Adrenal gland (tissue), 12 donors: ENCODE data around the gene SPRYD7. TPM values are rescaled to one million over a fixed set of nuclear protein-coding genes. Genes with fewer than 3 reads are reported as not detected.

Experiments used
- DNase-seq, 7 donors: peaks; one replicate each; pipeline ENCODE4 v3.0.0-alpha.2; 2019 to 2020
- H3K27ac ChIP-seq, 5 donors: fragments of 200-600 bp; sonication (generic) in 4 of 5; 1 replicate in 3 of 5; 2 replicates in 2 of 5; pipeline versions ENCODE4 v1.5.1 to v1.8.0; 2016 to 2020; ENCODE audit warnings: mild to moderate bottlenecking in 1 of 5
- H3K27me3 ChIP-seq: fragments of 200-600 bp; 2 replicates; pipeline ENCODE4 v1.8.0; 2021
- H3K36me3 ChIP-seq, 2 donors: fragments of 200-600 bp; replicated peaks in 1 of 2; 1 replicate in 1 of 2; 2 replicates in 1 of 2; pipeline versions ENCODE4 v1.5.1 to v1.8.0; 2018 to 2022
- H3K4me1 ChIP-seq, 2 donors: fragments of 200-600 bp; replicated peaks in 1 of 2; 1 replicate in 1 of 2; 2 replicates in 1 of 2; pipeline versions ENCODE4 v1.5.1 to v1.8.0; 2018 to 2021
- H3K4me3 ChIP-seq, 4 donors: fragments of 200-600 bp; sonication (generic) in 3 of 4; one replicate each; pipeline ENCODE4 v1.5.1; 2016 to 2018
- H3K9me3 ChIP-seq, 3 donors: fragments of 200-600 bp; sonication (generic) in 1 of 3; replicated peaks in 1 of 3; 1 replicate in 2 of 3; 2 replicates in 1 of 3; pipeline versions ENCODE4 v1.5.1 to v1.8.0; 2016 to 2021
- CTCF ChIP-seq, 6 experiments: fragments of 450-650 bp in 4 of 6; fragments of 200-600 bp in 2 of 6; sonication (generic) in 1 of 6; IDR thresholded peaks; 1 replicate in 5 of 6; 2 replicates in 1 of 6; pipeline versions ENCODE4 v1.5.1 to v1.8.0; 2016 to 2021; ENCODE audit warnings: antibody characterized with exemption in 6 of 6, mild to moderate bottlenecking in 2 of 6, moderate library complexity in 1 of 6
- POLR2A ChIP-seq, 2 donors: fragments of 450-650 bp; IDR thresholded peaks; one replicate each; pipeline ENCODE4 v1.6.1; 2017; ENCODE audit warnings: antibody characterized with exemption in 2 of 2, mild to moderate bottlenecking in 2 of 2, moderate library complexity in 1 of 2
- WGBS, 4 donors: extraction: QIAGEN DNeasy Blood & Tissue Kit in 2 of 4; methylation state at CpG; one replicate each; pipeline versions ENCODE4 v1.1.5 to v1.1.7; 2013 to 2017; 5-methylcytosine and 5-hydroxymethylcytosine counted together
- intact Hi-C, 2 donors: fragments of 100-400 bp; cut with DNase I; formaldehyde crosslinking; loops; one replicate each; pipeline versions ENCODE4 v1.14.1 to v1.15.0; 2022 to 2023
- polyA plus RNA-seq, 3 donors: library from polyadenylated mRNA; stranded (reverse); fragments of 200-250 nt in 2 of 3; fragments of 350-450 nt in 1 of 3; fragmentation: Illumina TruSeq in 1 of 3; extraction: RNeasy Lipid Tissue Mini Kit (QIAGEN cat#74804) in 1 of 3; gene quantifications; one replicate each; pipeline ENCODE4 v1.2.3, GENCODE V29; 2013 to 2014
- total RNA-seq, 9 donors: library from RNA; depleted of rRNA in 4 of 9; stranded (reverse); fragments of >200 nt in 4 of 9; fragments of 120-200 nt in 1 of 9; fragmentation: NEBNext Ultra II Directional in 1 of 9; extraction: Animal tissue kit (Norgen Biotek cat#: 25700) in 1 of 9; gene quantifications; one replicate each; pipeline versions ENCODE4 v1.1.0 to v1.2.4, GENCODE V29; 2013 to 2023
- donor health status: healthy with polysubstance abuse.
- donor health status: Bipolar disorder and iron deficiency.
- donor health status: DM: yes; HTN: yes; CAD: no.
- donor health status: DM: no; HTN: no; CAD: no.
- donor health status: DM: no; HTN: no; CAD: no.
- donor health status: DM: yes; HTN: yes; CAD: no.

The SPRYD7 gene
- total and polyA plus RNA-seq, 12 donors, result 5.9 to 18.5 (median 8.1) TPM

GRCh38 chr13:49967456-49967855 is 31.3 kb upstream of the SPRYD7 start:
- DNase-seq, result no peak
- H3K27me3 ChIP-seq, result no peaks in the 10 kb centered on the region
- intact Hi-C loops, result no loop called here
- no peaks in the 10 kb centered on the region for H3K36me3 ChIP-seq
- no peak overlapping the region for H3K27ac ChIP-seq
- no peak overlapping the region for H3K4me3 ChIP-seq
- no peaks in the 10 kb centered on the region for H3K4me1 ChIP-seq
- TF ChIP-seq POLR2A (IDR thresholded peaks at IDR 0.05), result no peak
- no peak for TF ChIP-seq CTCF (IDR thresholded peaks at IDR 0.05)
- H3K9me3 ChIP-seq, result peaks cover 0 to 10% (median 0%) of the 10 kb centered on the region in 3 donors
- 94 to 96% (median 94%) methylated on average over 4 of the region's 4 CpGs for WGBS, 4 donors

GRCh38 chr13:49958321-49958720 is 22.2 kb upstream of the SPRYD7 start:
- no peak for DNase-seq
- H3K4me3 ChIP-seq, result no peak overlapping the region
- H3K27me3 ChIP-seq, result no peaks in the 10 kb centered on the region
- H3K27ac ChIP-seq, result no peak overlapping the region
- 84 to 92% (median 90%) methylated on average over 3 of the region's 3 CpGs for WGBS, 4 donors
- no peak for TF ChIP-seq POLR2A (IDR thresholded peaks at IDR 0.05)
- TF ChIP-seq CTCF (IDR thresholded peaks at IDR 0.05), result no peak
- peaks cover 0 to 7% (median 0%) of the 10 kb centered on the region in 3 donors for H3K9me3 ChIP-seq
- intact Hi-C loops, result no loop called here
- no peaks in the 10 kb centered on the region for H3K4me1 ChIP-seq
- no peaks in the 10 kb centered on the region for H3K36me3 ChIP-seq

- intact Hi-C loops, result no loop called here
- 71 to 93% (median 85%) methylated on average over 3 of the region's 3 CpGs for WGBS, 4 donors
- no peaks in the 10 kb centered on the region for H3K36me3 ChIP-seq
- DNase-seq, result no peak
- H3K27ac ChIP-seq, result no peak overlapping the region
- H3K4me3 ChIP-seq, result no peak overlapping the region
- H3K27me3 ChIP-seq, result no peaks in the 10 kb centered on the region
- H3K9me3 ChIP-seq, result no peaks in the 10 kb centered on the region
- TF ChIP-seq POLR2A (IDR thresholded peaks at IDR 0.05) (no peak), CTCF (IDR thresholded peaks at IDR 0.05) (no peak)
- no peaks in the 10 kb centered on the region for H3K4me1 ChIP-seq
These were observed 20.0 kb upstream of the SPRYD7 start for GRCh38 chr13:49956131-49956530.

GRCh38 chr13:49954674-49955455 is 18.7 kb upstream of the SPRYD7 start:
- Histone ChIP-seq H3K36me3 (no peaks in the 10 kb centered on the region), H3K4me1 (no peaks in the 10 kb centered on the region), H3K4me3 (no peak overlapping the region), H3K27me3 (no peaks in the 10 kb centered on the region), H3K27ac (no peak overlapping the region), H3K9me3 (no peaks in the 10 kb centered on the region)
- DNase-seq, result no peak
- no peak for TF ChIP-seq POLR2A (IDR thresholded peaks at IDR 0.05)
- no peak for TF ChIP-seq CTCF (IDR thresholded peaks at IDR 0.05)
- intact Hi-C loops, result no loop called here
- 90 to 94% (median 92%) methylated on average over 2 of the region's 2 CpGs for WGBS, 4 donors
